DLD1 (cell line): ENCODE results near the gene ZNF521.
"Not testable (repeated sequence)": the region's sequence is repeated elsewhere in the genome, so short reads cannot be mapped to it uniquely, and the experiment has no call there.

Experiments used
- in situ Hi-C: cut with HindIII; loops from 2 replicates; pipeline ENCODE4 v1.10.0; 2017; ENCODE audit warnings: low sequenced_read_pairs

The ZNF521 gene

DNA sequence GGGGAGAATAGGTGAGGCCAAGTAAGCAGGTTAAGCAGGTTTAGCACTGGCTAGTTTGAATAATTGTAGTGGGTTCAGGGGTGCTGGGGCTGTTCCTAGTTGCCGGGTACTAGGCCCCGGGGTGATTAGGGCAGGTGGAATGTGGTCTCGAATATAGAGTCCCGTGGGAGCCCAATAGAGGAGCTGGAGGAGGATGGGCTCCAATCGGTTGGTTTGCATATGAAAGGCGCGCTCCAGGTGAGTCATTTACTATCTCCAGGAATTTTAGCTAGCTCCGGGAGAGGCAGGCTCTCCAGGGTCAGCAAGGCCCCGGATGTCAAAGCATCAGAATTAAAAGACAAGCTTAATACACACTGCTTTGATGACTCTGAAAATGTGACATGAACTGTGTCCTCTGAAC lies 304.0 kb downstream of the ZNF521 start:
- in situ Hi-C loops = no loop called here

DNA sequence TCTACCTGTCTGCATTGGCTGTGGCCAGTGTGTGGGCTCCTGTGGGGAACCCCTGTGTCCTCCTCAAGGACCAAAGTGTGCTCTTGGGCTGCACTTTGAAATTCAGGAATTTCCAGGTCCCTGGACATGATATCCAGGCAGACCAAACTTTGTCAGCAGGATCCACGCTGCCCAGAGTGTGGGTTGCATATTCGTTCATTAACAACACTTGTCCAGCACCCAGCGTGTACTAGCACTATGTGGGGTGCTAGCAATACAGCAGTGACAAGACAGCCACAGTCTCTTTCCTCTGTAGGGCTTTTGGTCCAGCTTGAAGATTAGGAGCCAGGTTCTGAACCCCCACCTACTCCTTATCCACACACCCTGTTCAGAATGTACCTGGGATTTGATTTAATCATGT lies 304.5 kb downstream of the ZNF521 start:
- in situ Hi-C loops = no loop called here

DNA sequence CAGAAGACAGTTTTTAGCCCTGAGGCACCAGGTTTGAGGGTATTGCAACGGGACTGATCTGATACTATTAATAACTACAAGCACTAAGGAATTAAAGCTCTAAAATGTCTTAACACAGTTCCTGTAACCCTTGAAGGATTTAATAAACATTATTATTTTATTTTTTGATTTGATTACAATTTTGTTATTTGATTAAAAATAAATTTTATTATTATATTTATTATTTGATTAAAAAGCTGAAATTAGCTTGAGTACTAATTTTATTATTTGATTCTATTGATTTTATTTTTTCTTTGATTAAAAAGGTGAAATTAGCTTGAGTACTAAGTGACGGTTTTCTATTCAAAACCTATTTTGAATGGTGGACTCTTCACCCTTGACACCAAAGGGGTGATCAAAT lies 307.3 kb downstream of the ZNF521 start:
- in situ Hi-C loops = no loop called here

DNA sequence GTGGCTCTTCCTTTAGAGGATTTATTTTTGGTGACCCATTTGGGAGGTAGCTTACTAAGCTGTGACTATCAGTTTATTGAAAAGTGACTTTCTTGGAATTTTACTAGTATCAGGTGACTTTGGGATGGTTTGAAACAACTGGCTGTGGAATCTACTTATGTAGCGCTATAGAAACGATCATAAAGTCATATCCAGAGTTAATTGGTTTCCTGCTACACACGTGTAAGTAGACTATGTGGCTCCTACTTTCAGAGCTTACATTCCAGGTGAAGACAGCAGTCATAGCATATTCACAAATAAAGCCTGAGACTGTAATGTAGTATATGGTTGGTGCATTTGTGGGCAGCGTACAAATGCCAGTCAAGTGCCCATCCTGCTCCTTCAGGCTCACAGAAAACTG lies 308.9 kb downstream of the ZNF521 start:
- in situ Hi-C loops = no loop called here

DNA sequence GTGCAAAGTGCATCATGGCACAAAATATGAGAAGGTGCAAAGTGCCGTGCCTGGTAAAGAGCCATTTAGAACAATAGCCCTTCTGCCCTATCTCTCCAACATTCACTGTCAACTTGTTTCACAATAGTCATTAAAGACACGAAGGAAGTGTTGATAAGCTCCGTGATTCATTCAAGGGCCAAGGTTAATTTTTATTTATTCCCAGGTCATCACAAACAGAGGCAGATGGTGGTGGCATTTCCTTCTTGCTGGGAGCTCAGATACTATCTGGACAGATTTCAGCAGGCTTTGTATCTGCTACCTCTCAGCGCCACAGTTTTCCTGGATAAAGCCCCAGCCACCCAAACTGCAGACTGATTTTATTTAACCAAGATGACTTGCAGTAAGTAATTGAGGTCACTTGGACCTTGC lies 309.3 kb downstream of the ZNF521 start:
- in situ Hi-C loops = no loop called here

DNA sequence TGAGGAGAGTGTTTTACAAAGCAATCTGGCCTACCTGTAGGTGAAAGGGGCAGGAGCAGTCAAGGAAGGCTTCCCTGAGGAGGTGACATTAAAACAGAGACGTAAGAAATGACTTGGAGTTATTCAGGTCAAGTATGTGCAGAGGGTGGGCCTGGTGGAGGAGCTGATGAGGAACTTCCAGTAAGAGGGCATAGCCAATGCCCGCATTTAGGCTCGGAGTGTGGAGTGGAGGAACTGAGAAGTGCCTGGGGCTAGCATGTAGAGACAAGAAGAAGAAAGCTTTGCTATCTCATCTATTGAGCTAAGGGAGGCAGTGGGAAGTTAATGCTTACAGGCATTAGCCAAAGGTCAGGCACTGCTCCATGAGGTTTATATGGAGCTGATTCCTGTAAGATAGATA lies 312.2 kb downstream of the ZNF521 start:
- in situ Hi-C loops = no loop called here

DNA sequence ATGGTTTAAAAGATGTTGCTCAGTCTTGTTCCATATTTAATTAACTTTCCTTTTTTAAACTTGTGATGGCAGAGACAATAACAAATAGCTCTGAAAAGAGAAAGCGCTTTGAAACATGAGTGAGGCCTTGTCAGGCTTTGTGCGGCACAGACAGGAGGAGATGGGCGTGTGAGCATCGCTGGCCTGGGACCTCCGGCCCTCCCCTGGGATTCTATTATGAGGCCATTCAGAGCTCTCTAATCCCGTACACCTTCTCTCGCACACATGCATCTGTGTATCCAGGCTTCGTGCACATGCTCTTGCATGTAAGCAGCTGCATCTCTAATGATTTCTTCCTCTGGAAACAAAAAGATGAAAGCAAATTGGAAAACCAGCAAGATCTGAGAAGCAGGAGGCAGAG lies 313.7 kb downstream of the ZNF521 start:
- in situ Hi-C loops = no loop called here

DNA sequence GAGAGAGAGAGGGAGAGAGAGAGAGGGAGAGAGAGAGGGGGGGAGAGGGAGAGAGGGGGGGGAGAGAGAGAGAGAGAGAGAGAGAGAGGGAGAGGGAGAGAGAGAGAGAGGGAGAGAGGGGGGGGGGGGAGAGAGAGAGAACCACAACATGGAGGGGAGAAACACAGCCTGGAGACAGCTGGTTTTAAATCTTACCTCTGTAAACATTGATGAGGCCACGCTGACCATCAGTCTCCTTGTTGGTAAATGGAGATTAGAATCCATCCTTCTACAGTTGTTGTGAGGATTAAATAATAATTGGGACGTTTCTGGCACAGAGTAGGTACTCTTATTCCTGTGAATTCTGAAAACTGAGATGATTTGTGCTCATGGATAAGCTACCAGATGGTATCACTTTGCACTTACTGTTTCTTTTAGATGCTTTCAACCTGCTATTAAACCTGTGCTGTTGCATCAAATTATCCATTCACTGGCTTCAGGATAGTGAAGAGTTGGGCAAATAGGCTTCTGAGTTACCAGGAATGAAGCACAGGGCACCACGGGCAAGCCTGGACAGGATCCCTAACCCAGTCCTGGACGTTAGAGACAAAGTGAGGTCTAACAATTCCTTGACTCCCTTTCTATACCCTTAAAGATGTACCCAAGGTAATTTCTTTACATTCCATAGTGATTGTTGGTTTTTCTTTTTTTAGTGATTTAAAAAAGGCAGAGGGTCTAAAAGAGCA lies 318.1 kb downstream of the ZNF521 start:
- in situ Hi-C loops = no loop called here

DNA sequence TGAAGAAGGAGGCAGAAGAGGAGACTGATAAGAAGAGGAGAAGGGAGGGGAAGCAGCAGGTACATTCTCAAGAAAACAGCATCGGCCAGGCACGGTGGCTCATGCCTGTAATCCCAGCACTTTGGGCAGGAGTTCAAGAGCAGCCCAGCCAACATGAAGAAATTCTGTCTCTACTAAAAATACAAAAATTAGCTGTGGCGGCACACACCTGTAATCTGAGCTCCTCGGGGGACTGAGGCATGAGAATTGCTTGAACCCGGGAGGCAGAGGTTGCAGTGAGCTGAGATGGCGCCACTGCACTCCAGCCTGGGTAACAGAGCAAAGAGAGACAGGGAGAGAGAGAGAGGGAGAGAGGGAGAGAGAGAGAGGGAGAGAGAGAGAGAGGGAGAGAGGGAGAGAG lies 318.8 kb downstream of the ZNF521 start:
- in situ Hi-C loops = not testable (repeated sequence)

DNA sequence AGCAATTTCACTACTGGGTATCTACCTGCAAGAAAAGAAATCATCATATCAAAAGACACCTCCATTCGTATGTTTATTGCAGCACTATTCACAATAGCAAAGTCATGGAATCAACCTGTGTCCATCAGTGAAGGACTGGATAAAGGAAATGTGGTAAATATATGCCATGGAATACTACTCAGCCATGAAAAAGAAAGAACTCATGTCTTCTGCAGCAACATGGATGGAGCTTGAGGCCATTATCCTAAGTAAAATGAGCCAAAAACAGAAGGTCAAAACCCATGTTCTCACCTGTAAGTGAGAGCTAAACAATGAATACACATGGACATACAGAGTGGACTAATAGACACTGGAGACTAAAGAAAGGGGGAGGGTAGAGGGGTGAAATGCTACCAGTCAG lies 322.2 kb downstream of the ZNF521 start:
- in situ Hi-C loops = no loop called here

DNA sequence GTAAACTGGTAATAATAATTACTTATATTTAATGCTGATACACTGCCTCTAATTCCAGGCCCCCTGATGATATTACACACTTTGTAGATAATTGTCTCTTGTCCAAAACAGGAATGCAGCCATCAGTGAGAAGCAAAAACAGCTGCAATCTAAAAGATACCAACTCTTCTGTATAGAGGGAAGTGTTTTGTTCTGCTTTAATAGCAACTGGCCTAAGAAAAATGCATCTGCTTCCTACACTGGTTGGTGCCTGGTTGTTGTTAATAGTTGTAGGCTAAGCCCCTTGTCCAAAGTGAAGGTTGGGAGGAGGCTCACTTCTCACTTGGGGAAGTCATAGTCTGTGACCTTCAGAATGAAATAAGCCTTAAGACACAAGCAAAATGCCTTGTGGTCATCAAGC lies 332.0 kb downstream of the ZNF521 start:
- in situ Hi-C loops = no loop called here

DNA sequence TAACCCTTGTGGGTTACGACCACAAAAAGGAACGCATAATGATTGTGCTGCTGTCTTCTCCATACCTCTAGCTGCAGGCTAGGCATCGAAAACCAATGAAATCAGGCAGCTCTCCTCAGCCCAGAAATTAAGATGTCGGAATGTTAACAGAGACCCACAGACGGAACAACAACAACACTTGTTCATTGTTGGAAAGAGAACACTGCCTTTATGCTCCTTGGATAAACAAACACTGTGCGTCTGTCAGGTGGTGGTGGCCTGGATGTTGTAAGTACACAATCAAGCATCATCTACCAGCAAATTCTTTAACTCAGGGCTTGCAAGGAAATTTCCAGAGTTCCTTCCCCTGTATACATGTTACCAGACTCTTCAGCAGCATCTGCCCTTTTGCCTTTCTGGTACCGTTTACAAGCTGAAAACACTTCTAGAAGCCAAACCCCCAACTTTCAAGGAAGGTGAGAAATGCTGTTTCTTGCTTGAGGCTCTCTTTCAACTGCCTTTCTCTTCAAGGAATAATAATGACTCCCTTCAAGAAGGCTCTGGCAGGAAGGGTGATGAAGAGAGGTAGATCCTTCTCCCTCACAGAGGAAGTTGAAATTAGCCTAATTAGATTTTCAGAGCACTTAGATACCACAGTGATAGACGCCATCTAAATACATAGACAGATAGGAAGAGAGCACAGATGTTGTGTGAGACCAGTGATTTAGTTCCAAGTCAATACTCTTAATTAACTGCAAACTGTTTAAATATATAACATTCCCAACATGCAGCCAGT lies 332.7 kb downstream of the ZNF521 start:
- in situ Hi-C loops = no loop called here

DNA sequence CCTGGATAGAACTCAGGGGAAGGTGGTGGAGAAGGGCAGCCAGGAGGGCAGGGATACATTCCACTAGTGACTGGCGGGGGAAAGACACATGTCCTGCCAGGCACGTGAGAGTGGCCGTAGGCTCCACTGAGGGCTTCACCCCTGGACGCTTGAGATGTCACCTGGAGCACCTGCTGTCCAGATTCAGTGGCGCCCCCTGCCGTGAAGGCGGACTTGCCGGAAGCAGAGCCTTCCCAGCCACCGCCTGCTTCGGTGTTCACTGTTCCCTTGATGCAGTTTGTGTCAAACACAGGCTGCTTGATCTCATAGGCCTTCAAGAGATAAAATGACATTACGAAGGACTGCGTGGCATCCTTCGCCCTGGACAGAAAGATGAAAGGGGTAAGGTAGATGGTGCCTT lies 335.3 kb downstream of the ZNF521 start:
- in situ Hi-C loops = no loop called here

DNA sequence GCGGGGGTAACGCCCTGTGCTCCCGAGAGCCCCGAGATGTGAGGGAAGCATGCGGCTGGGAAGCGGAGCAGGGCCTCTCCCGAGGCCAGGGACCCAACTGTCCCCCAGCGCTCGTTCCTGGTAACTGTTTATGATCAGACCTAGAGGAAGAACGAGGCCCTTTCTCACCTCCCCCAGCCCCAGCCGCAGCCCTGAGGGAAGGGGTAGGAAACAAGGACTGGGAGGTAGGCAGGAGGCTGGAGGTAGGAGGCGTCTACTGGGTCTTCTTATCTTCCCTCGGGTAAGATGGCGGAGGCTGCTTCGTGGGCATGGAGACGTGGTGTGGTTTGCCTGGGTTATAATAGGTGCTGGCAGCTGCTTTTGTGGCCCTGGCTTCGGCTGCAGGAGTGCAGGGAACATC lies 335.8 kb downstream of the ZNF521 start:
- in situ Hi-C loops = no loop called here
